Fibroblast of peridontal ligament (primary cell): ENCODE results near the gene SIGLEC14.
"Not testable (repeated sequence)": the region's sequence is repeated elsewhere in the genome, so short reads cannot be mapped to it uniquely, and the experiment has no call there.

ENCODE experiments used
- DNase-seq: peaks from one replicate; pipeline ENCODE4 v3.0.0-alpha.2; 2010; ENCODE audit errors: extremely low read depth

Gene SIGLEC14, protein sequence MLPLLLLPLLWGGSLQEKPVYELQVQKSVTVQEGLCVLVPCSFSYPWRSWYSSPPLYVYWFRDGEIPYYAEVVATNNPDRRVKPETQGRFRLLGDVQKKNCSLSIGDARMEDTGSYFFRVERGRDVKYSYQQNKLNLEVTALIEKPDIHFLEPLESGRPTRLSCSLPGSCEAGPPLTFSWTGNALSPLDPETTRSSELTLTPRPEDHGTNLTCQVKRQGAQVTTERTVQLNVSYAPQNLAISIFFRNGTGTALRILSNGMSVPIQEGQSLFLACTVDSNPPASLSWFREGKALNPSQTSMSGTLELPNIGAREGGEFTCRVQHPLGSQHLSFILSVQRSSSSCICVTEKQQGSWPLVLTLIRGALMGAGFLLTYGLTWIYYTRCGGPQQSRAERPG

DNA sequence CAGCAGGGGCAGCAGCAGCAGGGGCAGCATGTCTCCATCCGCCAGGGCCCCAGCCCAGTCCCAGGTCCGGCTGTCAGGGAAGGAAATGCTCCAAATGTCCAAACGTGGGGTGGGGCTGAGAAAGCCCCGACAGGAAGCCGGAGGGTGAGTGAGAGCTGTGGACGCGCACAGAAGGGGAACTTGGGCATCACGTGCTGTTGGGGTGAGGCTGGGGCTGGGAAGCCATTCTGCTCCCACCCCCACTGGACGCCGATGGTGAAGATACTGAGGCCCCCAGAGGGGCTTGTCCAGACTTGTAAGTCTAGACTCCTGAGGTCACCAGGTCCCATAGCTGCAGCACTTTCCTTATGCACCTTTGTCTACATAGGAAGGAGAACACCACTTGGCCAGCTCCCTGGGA is at the start of gene SIGLEC14:
Gene SIGLEC14, minus strand, starts transcription at position 96 of the 400 bp plus-strand sequence. Its CDS starts 66 bp downstream, at position 30.
- not testable (repeated sequence) for DNase-seq

DNA sequence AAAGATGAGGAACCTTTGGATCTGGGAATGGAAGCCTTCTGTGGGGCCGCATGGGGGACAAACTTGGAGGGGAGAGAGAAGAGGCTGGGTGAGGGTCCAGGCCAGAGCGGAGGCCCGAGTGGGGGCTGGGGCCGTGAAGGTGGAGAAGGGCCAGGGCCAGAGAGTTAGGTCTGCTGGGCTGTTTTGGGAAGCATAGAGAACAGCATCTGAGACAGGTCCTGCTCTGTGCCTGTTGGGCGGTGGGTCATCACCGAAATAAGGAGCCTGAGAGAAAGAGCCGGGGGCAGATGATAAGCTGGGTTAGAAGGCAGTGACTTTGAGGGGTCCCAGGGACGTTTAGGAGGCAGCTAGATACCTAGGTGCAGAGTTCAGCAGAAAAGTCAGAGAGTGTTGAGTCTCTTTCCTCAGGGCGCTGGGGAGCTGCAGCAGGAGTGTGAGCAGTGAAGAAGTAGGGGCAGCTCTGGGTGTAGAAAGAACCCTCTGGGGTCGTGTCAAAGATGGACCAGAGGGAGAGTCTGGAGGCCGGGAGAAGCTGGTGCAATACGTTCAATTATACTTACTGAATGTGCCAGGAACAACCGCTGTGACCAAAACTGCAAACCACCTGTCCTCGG is 49.2 kb upstream of the SIGLEC14 start:
- DNase-seq: no peak

DNA sequence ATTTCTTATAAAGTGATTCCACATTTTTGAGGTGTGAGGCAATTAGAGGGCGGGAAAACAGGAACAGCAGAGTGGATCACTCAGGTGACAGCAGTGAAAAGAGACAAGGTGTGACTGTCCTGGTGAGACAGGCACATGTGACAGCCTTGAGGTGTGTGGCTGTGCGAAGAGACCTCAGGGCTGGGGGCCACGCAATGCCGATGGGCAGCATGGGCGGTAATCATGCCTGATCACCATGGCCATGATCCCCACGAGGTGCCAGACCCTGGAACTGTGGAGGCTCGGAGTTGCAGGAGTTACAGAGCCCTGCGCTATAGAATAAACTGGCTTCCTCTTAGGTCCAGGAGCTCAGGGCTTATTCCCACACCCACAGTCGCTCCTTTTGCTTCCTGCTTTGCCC is 48.5 kb upstream of the SIGLEC14 start:
- DNase-seq: no peak

DNA sequence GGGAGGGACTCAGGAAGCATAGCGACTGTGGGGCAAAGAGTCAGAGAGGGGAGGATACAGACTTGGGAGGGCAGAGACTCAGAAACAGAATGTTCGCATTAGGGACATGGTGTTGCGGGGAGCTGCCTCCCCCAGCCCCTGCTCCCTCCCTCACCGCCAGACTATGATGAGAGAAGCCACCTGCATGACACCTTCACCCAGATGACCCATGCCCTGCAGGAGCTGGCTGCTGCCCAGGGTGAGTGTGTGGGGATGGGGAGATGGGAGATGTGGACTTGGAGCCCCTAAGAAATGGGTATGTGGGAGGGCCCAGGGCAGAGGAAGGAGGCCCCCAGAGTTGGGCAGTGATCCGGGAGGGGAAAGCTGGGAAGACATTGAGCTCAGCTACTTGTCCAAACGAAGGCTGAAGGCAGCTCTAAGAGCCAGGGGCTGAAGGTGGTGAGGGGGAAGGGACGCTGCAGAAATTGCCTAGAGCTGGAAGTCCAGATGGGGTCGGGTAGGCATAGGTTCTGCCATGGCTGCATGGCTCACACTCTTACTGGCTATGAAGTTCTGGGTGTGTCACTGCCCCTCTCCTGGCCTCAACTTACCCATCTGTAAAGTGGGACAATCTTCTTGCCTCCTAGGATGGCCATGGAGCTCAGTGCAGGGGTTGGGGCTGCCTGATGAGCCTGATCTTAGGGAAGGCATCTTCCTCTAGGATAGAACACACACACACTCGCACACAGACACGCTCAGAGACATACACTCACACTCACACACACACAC is 47.9 kb upstream of the SIGLEC14 start:
- no peak for DNase-seq

DNA sequence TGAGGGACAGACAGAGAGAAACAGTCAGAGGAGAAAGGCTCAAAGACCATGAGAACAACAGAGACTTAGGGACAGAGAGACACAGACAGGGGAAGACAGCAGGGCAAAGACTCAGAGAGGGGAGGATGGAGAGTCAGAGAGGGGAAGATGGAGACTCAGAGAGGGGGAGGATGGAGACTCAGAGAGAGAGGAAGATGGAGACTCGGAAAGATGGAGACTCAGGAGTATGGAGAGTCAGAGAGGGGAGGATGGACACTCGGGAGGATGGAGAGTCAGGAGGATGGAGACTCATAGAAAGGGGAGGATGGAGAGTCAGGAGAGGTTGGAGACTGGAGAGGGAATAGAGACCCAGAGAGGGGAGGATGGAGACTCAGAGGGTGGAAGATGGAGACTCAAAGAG is 47.2 kb upstream of the SIGLEC14 start:
- DNase-seq: no peak

DNA sequence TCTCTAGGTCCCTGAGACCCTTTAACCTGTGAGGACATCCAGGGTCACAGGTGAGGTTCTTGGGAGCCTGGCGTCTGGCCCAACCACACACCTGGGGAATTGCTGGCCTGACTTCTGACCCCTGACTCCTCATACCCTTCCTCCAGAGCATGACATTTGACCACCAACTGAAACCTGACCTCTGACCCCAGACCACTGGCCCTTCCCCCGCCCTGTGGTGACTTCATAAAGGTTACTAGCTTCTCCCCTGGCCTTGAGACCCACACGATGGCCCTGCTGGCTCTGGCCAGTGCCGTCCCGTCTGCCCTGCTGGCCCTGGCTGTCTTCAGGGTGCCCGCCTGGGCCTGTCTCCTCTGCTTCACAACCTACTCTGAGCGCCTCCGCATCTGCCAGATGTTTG is 46.6 kb upstream of the SIGLEC14 start, which contains the start of gene SPACA6:
Gene SPACA6, plus strand, starts transcription at position 71 of the 400 bp plus-strand sequence. Its CDS starts 197 bp downstream, at position 268.
- DNase-seq: no peak

DNA sequence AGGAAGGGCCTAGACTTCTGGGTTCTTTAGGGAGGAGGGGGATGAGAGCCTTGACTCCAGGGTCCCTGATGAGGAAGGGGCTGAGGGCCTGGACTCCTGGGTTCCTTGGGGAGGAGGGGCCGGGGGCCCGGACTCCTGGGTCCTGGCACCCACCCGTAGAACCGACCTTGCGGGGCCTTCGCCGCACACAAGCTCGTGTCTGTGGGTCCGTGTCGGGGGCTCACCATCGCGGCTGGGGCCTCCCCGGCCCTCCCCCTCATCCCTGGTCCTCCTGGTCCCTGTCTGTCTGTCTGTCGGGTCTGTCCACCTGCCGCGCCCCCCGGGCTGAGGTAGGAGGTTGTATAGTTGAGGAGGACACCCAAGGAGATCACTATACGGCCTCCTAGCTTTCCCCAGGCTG is 45.8 kb upstream of the SIGLEC14 start:
- no peak for DNase-seq

DNA sequence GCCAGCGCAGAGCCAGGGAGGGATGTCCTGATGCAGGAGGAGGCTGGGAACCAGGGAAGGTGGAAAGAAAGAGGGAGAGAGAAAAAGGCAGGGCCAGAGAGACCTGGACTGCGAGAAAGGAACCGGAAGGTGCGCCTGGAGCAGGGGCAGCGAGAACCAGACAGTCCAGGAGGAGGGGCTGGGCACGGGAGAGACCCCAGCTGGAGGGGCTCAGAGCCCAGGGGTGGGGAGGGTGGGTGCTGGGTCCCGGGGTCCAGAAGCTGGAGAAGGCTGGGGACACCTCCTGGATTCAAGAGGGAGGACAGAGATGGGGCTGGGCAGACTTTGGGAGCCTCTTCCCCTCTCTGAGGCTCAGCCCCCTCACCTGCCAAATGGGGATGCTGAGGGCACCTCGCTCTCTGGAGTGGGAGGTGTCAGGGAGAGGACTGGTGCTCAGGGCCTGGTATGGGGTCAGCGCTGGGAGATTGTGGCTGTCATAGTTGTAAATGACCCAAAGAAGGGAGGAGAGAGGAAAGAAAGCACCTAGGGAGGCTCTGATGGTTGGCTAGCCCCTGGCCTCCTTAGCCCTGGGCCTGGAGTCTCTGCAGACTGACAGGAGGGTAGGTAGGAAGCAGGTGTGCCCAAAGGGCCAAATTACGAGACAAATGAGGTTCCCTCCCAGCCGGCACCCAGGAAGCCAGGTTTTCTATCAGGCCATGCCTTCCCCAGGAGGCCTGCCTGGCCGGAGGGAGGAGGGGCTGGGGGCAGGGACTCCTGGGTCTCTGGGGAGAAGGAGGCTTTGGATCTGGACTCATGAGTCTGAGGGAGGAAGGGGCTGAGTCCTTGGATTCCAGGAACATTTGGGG is 45.2 kb upstream of the SIGLEC14 start:
- DNase-seq: no peak

DNA sequence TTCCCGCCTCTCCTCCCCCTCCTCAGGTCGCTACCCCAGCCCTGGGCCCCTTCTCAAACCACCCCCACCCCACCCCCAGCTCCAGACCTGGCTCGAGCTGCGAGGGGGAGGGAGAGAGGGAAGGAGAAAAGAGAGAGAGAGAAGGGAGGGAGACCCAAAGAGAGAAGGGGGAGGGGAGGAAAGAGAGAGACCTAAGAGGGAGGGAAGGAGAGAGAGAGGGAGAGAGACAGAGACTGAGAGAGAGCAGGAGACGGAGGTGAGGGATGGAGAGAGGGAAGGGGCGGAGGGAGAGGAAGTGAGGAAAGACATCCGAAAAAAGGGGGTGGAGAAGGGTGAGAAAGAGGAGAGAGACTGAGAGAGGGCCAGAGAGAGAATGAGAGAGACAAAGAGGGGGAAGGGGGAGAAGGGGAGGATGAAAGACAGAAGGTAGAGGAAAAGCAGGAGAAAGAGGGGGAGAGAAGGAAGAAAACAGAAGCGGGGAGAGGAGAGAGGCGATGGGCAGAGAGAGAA is 44.5 kb upstream of the SIGLEC14 start:
- peak; percentile 49 for DNase-seq

DNA sequence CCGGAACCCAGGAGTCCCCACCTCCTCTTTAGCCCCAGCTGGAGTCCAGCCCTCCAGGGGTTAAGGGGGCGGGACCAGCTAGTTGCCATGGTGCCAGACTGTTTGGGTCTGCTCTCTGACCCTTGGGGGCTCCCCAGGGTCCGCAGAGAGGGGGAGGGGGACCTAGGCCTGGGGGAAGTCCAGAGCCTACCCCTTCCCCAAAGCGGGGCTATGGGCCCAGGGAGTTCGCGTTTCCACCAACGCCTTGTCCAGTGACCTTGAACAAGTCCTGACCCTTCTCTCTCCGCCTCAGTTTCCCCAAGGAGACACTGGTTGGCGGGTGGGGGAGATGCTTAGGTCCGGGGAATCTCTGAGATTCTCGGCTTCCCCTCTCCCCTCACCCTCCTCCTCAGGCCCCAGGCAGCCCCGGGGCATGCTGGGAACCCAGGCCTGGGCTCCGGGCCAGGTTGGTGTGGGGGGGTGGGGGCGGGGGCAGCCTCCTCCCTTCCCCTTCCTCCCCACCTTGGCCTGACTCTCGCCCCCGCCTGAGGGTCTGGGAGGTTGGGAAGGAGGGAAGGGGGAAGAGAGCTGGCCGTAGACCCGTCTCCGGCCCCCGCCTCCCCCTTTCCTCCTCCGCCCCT is 43.9 kb upstream of the SIGLEC14 start:
- peak; percentile 60 for DNase-seq

DNA sequence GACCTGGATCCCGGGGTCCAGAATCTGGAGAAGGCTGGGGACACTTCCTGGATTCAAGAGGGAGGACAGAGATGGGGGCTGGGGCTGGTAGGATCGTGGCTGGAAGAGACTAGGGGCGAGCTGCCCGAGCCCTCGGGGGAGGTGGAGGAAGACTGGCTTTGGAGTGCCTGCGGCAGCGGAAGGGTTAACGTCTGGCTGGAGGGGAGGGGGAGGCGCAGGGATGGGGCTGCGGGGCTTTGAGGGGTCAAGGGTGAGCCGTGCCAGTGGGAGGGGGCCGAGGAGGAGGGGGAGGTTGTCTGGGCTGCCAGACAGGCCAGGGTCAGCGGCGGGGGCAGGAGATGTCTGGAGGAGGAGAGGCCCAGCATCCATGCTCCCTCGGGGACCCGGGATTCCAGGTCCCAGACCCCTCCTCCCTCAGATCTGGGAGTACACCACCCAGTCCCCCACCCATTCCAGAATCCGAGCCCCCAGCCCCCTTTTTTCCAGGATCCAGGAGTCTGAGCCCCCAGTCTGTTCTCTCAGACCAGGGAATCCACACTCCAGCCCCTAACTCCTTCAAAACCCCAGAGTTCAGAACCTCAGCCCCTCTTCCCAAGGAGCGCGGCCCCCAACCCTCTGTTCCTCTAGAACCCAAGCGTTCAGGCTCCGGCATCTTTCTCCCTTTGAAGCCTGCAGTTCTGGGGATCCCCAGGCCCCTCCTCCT is 43.3 kb upstream of the SIGLEC14 start:
- DNase-seq: no peak

DNA sequence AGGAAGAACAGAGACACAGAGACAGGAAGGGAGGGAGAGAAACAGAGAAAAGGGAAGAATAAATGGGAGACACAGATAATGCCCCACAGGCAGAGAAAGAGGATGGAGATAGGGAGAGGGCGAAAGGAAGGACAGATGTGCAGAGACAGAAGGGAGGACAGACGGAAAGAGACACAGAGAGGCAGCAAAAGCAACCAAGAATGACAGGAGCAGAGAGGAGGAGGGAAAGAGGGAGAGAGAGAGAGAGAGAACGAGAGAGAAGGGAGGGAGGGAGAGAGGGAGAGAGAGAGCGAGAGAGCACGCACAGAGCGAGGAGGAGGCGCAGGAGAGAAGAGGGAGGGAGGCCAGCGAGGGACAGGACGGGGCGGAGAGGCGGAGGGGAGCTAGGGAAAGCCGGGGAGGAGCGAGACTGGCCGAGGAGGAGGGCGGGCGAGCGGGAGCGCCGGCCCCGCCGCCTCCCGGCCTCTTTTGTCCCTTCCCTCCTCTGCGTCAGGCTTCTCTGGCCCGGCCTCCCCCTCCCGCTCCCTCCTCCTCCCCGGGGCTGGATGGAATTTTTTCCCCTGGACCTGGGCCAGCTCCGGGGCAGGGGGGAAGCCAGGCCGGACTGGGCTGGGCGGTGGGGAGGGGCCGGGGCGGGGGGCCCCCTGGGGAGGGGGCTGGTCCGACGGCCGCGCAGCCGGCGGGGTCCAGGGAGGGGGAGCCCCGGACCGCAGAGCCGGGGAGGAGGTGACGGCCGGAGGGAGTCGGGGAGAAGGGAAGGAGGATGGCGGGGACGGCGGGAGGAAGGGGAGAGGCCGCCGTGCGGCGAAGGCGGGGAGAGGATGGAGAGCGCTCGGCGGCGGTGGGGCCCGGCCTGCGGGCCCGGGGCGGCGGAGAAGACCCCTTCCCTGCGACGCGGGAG is 42.3 kb upstream of the SIGLEC14 start:
- DNase-seq: peak; percentile 95

DNA sequence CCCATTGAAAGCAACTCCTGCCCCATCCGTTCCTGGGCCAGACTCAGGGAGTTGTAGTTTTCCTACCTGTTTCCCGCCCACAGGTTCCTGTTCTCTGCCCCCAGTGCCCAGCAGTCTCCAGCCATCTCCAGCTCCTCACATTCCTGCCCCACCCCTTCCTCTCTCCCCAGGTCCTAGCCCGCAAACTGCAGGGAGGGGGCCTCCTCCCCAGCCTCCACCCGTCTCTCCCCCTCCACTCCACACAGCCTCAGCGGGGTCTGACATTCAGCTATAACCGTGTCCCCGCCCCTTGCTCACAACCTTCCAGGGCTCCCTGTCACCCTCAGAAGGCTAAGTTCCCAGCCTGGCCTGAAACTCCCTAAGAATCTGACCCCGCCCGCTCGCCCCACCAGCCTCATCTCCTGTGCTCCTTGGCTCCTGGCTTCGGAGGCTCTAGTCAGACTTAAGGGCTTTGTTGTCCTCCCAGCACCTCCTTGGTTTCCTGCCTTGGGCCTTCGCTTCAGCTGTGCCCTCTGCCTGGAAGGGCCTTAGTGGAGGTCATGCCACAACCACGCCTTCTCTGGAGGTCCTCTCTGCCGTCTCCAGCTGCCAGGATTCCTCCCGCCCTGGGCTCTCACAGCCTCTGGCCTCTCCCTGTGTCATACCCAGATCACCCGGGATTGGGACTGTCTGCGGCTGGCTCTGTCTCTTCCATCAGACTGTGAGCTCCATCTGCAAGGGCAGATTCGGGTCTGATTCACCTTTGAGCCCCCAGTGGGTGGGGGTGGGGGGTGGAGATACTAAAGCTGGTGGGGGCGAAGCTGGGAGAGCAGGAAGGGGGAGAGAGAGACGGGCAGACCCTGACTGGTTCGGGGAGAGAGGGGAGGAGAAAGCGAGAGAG is 41.4 kb upstream of the SIGLEC14 start:
- DNase-seq: peak; percentile 51

DNA sequence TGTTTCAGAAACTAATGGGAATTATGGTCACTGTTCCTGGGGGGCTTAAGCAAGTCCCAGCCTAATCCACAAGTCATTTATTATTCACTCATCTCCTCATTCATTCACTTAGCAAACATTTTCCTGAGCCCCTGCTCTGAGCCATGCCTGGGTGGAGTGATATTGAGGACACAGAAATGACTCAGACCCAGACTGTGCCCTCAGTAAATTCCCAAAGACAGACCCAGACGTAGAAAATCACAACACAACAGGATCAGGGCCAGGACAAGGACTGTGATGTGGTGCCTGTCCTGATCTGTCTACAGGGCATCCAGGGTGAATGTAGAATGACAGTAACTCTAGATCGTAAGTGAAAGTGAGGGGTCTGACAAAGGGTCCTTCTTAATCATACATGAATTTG is 39.5 kb upstream of the SIGLEC14 start:
- DNase-seq: no peak

DNA sequence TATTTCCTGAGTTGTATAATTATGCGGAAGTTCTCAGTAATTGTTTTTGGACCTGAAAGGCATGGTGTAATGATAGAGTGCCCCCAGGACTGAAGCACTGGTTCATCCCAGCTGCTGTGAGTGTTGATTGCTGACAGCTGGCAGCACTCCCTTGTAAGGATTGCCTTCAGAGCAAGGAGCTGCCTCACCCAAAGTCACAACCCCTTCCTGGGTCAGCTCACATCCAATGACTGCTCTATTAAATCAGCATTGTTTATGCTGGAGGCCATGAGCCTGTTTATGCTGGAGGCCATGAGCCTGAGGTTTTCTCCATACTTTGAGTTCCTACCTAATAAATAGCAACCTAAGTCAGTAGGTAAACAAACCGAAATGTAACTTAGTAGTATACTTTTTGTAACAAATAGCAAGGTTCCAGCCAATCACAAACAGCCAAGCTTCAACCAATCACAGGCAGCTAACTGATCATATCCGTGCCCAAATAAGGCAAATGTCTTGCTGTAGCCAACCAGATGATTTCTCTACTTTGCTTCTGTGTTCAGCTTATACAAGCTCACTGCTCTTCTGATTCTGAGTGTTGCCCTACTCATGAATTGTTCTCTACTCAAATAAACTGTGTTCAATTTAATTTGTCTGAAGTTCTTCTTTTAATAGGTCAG is 34.8 kb upstream of the SIGLEC14 start:
- peak; percentile 29 for DNase-seq

DNA sequence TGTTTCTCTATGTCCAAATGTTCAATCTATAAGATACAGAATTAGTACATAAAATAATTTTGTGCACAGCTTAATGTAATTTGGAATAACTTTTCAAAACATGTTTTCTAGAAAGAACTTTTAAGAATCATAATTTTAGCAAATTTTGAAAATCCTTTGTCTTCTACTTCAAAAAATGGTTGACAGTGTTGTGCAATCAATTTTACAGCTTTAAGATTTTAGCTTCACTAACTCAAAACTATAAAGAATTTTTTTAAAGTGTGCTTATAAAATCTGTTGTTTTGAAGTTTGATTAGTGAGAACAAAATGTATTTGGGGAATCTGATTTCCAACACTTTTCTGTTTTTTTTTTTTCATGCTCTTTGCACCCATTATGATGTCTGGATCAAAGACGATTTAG is 33.8 kb upstream of the SIGLEC14 start:
- no peak for DNase-seq

DNA sequence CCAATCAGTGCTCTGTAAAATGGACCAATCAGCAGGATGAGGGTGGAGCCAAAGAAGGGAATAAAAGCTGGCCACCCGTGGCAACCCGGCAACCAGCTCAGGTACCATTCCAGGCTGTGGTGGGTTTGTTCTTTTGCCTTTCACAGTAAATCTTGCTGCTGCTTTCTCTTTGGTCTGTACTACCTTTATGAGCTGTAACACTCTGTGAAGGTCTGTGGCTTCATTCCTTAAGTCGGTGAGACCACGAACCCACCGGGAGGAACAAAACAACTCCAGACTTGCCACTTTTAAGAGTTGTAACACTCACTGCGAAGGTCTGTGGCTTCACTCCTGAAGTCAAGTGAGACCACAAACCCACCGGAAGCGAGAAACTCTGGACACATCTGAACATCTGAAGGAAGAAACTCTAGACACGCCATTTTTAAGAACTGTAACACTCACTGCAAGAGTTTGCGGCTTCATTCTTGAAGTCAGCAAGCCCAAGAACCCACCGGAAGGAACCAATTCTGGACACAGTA is 30.0 kb upstream of the SIGLEC14 start:
- DNase-seq: no peak
